Fibroblast of upper back skin (primary cell): ENCODE data around the gene KCNQ1.

Source experiments
- DNase-seq: peaks from one replicate; pipeline ENCODE4 v3.0.0-alpha.2; 2013

Gene KCNQ1

GRCh38 chr11:2760196-2760871, 315.5 kb downstream of the KCNQ1 start:
- DNase-seq = no peak

- no peak for DNase-seq
These were observed 316.6 kb downstream of the KCNQ1 start for GRCh38 chr11:2761131-2762030.

GRCh38 chr11:2762031-2762380, 317.2 kb downstream of the KCNQ1 start:
- no peak for DNase-seq

- no peak for DNase-seq
These were observed 317.6 kb downstream of the KCNQ1 start for GRCh38 chr11:2762451-2762850.

GRCh38 chr11:2763984-2764383, 319.2 kb downstream of the KCNQ1 start:
- no peak for DNase-seq

GRCh38 chr11:2765491-2765890, 320.7 kb downstream of the KCNQ1 start:
- DNase-seq = no peak

GRCh38 chr11:2766166-2766565, 321.4 kb downstream of the KCNQ1 start:
- no peak for DNase-seq

- no peak for DNase-seq
These were observed 322.3 kb downstream of the KCNQ1 start for GRCh38 chr11:2767071-2767470.

GRCh38 chr11:2767801-2768200, 323.0 kb downstream of the KCNQ1 start:
- DNase-seq = no peak

- peak; percentile 86 for DNase-seq
These were observed 323.9 kb downstream of the KCNQ1 start for GRCh38 chr11:2768471-2769408.

GRCh38 chr11:2769409-2770095, 324.7 kb downstream of the KCNQ1 start:
- DNase-seq = no peak

GRCh38 chr11:2770096-2770751, 325.4 kb downstream of the KCNQ1 start:
- DNase-seq = no peak

GRCh38 chr11:2770761-2771301, 326.0 kb downstream of the KCNQ1 start:
- no peak for DNase-seq

- no peak for DNase-seq
These were observed 327.1 kb downstream of the KCNQ1 start for GRCh38 chr11:2771758-2772466.

- peak; percentile 53 for DNase-seq
These were observed 327.8 kb downstream of the KCNQ1 start for GRCh38 chr11:2772544-2773031.

- no peak for DNase-seq
These were observed 329.6 kb downstream of the KCNQ1 start for GRCh38 chr11:2774173-2775082.

- no peak for DNase-seq
These were observed 330.3 kb downstream of the KCNQ1 start for GRCh38 chr11:2775083-2775625.

GRCh38 chr11:2775626-2776350, 331.0 kb downstream of the KCNQ1 start:
- no peak for DNase-seq
